CD8-positive, alpha-beta memory T cell (primary cell): ENCODE results near the gene ZMYM1. TPM values are rescaled to one million over a fixed set of nuclear protein-coding genes. Genes with fewer than 3 reads are reported as not detected.
A peak's percentile ranks its signal among the peaks of the same experiment; 100 is the strongest.
"Not testable (repeated sequence)": the region's sequence is repeated elsewhere in the genome, so short reads cannot be mapped to it uniquely, and the experiment has no call there.

Experiments used
- CTCF ChIA-PET: fragments of 350-600 bp; sonication (Branson Sonifier 250); formaldehyde crosslinking; loops from one replicate; lab custom pipeline; 2021; ENCODE audit warnings: antibody characterized with exemption; lab: Charles Lee
- POLR2A ChIA-PET: fragments of 350-600 bp; sonication (Branson Sonifier 250); formaldehyde crosslinking; loops from one replicate; lab custom pipeline; 2021; ENCODE audit warnings: antibody characterized with exemption; lab: Charles Lee
- DNase-seq, 5 donors: peaks; one replicate each; pipeline versions ENCODE4 v3.0.0 to v3.0.0-alpha.2; 2020 to 2022; ENCODE audit warnings: mixed read lengths in 1 of 5
- H3K27ac ChIP-seq: one replicate; pipeline ENCODE4 v1.7.0; 2013; ENCODE audit warnings: low read depth, mild to moderate bottlenecking, low read length, moderate library complexity
- H3K27me3 ChIP-seq: 2 replicates; pipeline ENCODE4 v1.7.0; 2013; ENCODE audit warnings: low read length, mild to moderate bottlenecking; ENCODE audit not compliant: insufficient read depth, poor library complexity, severe bottlenecking
- H3K36me3 ChIP-seq: 2 replicates; pipeline ENCODE4 v1.7.0; 2013; ENCODE audit warnings: mild to moderate bottlenecking, low read length, moderate library complexity; ENCODE audit not compliant: insufficient read depth
- H3K4me1 ChIP-seq: 2 replicates; pipeline ENCODE4 v1.7.0; 2013; ENCODE audit warnings: mild to moderate bottlenecking, low read length, moderate library complexity; ENCODE audit not compliant: insufficient read depth
- H3K4me3 ChIP-seq: 2 replicates; pipeline ENCODE4 v1.7.0; 2013; ENCODE audit warnings: mild to moderate bottlenecking, low read length
- H3K9me3 ChIP-seq: 2 replicates; pipeline ENCODE4 v1.7.0; 2013; ENCODE audit warnings: mild to moderate bottlenecking, low read length
- H3K27ac Mint-ChIP-seq, 8 donors: one replicate each; pipeline ENCODE4 v1.8.0; 2020 to 2021; ENCODE audit warnings: mixed read lengths in 8 of 8, mild to moderate bottlenecking in 6 of 8, inconsistent platforms in 3 of 8, moderate library complexity in 3 of 8
- H3K27me3 Mint-ChIP-seq, 2 donors: one replicate each; pipeline ENCODE4 v1.8.0; 2020 to 2021; ENCODE audit warnings: mixed read lengths in 2 of 2, mild to moderate bottlenecking in 1 of 2, moderate library complexity in 1 of 2
- H3K36me3 Mint-ChIP-seq, 3 donors: one replicate each; pipeline ENCODE4 v1.8.0; 2020 to 2021; ENCODE audit warnings: mixed read lengths in 3 of 3, inconsistent platforms in 1 of 3, mild to moderate bottlenecking in 1 of 3
- H3K4me1 Mint-ChIP-seq, 3 donors: one replicate each; pipeline ENCODE4 v1.8.0; 2020 to 2021; ENCODE audit warnings: mixed read lengths in 3 of 3, inconsistent platforms in 1 of 3, mild to moderate bottlenecking in 1 of 3
- H3K4me3 Mint-ChIP-seq, 7 donors: one replicate each; pipeline ENCODE4 v1.8.0; 2020 to 2021; ENCODE audit warnings: mixed read lengths in 7 of 7, mild to moderate bottlenecking in 6 of 7, moderate library complexity in 4 of 7, inconsistent platforms in 2 of 7
- H3K9me3 Mint-ChIP-seq, 5 donors: one replicate each; pipeline ENCODE4 v1.8.0; 2020 to 2022; ENCODE audit warnings: mixed read lengths in 5 of 5, mild to moderate bottlenecking in 3 of 5, moderate library complexity in 2 of 5, inconsistent platforms in 1 of 5
- polyA plus RNA-seq: library from polyadenylated mRNA; unstranded; fragments of 300-500 nt; fragmentation: Illumina TruSeq; gene quantifications from one replicate; pipeline ENCODE4 v1.2.3, GENCODE V29; 2021
- total RNA-seq, 2 experiments: library from RNA; stranded (reverse); gene quantifications; one replicate each; pipeline ENCODE4 v1.2.3, GENCODE V29; 2021

Gene ZMYM1
- total and polyA plus RNA-seq, 3 experiments from 2014 or later: 4.5 to 10.7 (median 5.6) TPM

GRCh38 chr1:35145892-35146549, 66.8 kb downstream of the ZMYM1 start:
- Mint-ChIP-seq H3K4me1 (peaks cover 11 to 15% (median 12%) of the 10 kb centered on the region in 3 donors), H3K27ac (peak overlapping the region in 6 of 8 donors; percentile 23 to 84 (median 53)), H3K4me3 (peak overlapping the region in 3 of 7 donors; percentile 12 to 66 (median 51))
- H3K9me3 Mint-ChIP-seq, H3K27ac ChIP-seq, CTCF ChIA-PET, H3K27me3 ChIP-seq, H3K4me1 ChIP-seq, H3K36me3 ChIP-seq, H3K27me3 Mint-ChIP-seq, H3K4me3 ChIP-seq, H3K36me3 Mint-ChIP-seq, H3K9me3 ChIP-seq, POLR2A ChIA-PET: not testable (repeated sequence)
- peak in 1 of 5 donors; percentile 3 for DNase-seq

GRCh38 chr1:35151220-35151619, 72.0 kb downstream of the ZMYM1 start:
- CTCF ChIA-PET: no interaction called here

GRCh38 chr1:35164893-35165292, 85.7 kb downstream of the ZMYM1 start:
- DNase-seq: no peak
- H3K9me3 Mint-ChIP-seq: peaks cover 0 to 17% (median 9%) of the 10 kb centered on the region in 5 donors
- CTCF ChIA-PET: no interaction called here
- H3K4me3 Mint-ChIP-seq: no peak overlapping the region
- H3K27ac ChIP-seq: no peak overlapping the region
- peaks cover 10% of the 10 kb centered on the region for H3K9me3 ChIP-seq
- H3K27me3 Mint-ChIP-seq: no peaks in the 10 kb centered on the region
- H3K36me3 Mint-ChIP-seq: peaks cover 0 to 4% (median 0%) of the 10 kb centered on the region in 3 donors
- H3K4me3 ChIP-seq: no peak overlapping the region
- H3K27ac Mint-ChIP-seq: no peak overlapping the region
- POLR2A ChIA-PET: no interaction called here
- H3K4me1 Mint-ChIP-seq: no peaks in the 10 kb centered on the region
- H3K36me3 ChIP-seq: no peaks in the 10 kb centered on the region
- H3K27me3 ChIP-seq: no peaks in the 10 kb centered on the region
- H3K4me1 ChIP-seq: no peaks in the 10 kb centered on the region

More at GRCh38 chr1:35151220-35151619, 72.0 kb downstream of the ZMYM1 start:
- H3K4me1 Mint-ChIP-seq: peaks cover 6 to 14% (median 6%) of the 10 kb centered on the region in 3 donors
- Histone ChIP-seq H3K27me3 (no peaks in the 10 kb centered on the region), H3K4me3 (no peak overlapping the region), H3K27ac (no peak overlapping the region), H3K9me3 (no peaks in the 10 kb centered on the region), H3K4me1 (no peaks in the 10 kb centered on the region), H3K36me3 (no peaks in the 10 kb centered on the region)
- H3K9me3 Mint-ChIP-seq: peaks cover 0 to 8% (median 0%) of the 10 kb centered on the region in 5 donors
- H3K4me3 Mint-ChIP-seq: no peak overlapping the region
- H3K27ac Mint-ChIP-seq: no peak overlapping the region
- DNase-seq: no peak
- POLR2A ChIA-PET: no interaction called here
- peaks cover 0 to 5% (median 0%) of the 10 kb centered on the region in 3 donors for H3K36me3 Mint-ChIP-seq
- peaks cover 3% of the 10 kb centered on the region in 2 donors for H3K27me3 Mint-ChIP-seq

Other genes starting within 250 kb of the ZMYM1 start
- gene SMIM12, start 219.6 kb upstream of the ZMYM1 start, total RNA-seq: 10 to 100 TPM; 76.3 to 79.1 TPM
- 92.7 TPM for gene SMIM12, start 219.6 kb upstream of the ZMYM1 start, polyA plus RNA-seq
- under 1 TPM; 0.59 to 0.82 TPM for gene DLGAP3, start 149.7 kb upstream of the ZMYM1 start, total RNA-seq
- not detected for gene DLGAP3, start 149.7 kb upstream of the ZMYM1 start, polyA plus RNA-seq
- gene TMEM35B, start 94.0 kb upstream of the ZMYM1 start, total RNA-seq: 10 to 100 TPM; 31.3 to 32.0 TPM
- gene TMEM35B, start 94.0 kb upstream of the ZMYM1 start, polyA plus RNA-seq: 237 TPM
- 10 to 100 TPM; 14.3 to 17.6 TPM for gene ZMYM6, start 47.4 kb upstream of the ZMYM1 start, total RNA-seq
- gene ZMYM6, start 47.4 kb upstream of the ZMYM1 start, polyA plus RNA-seq: 8.1 TPM
- gene SFPQ, start 113.8 kb downstream of the ZMYM1 start, total RNA-seq: 100 to 1,000 TPM; 349 to 360 TPM
- 168 TPM for gene SFPQ, start 113.8 kb downstream of the ZMYM1 start, polyA plus RNA-seq
- 10 to 100 TPM; 25.5 to 30.9 TPM for gene ZMYM4, start 189.3 kb downstream of the ZMYM1 start, total RNA-seq
- 26.2 TPM for gene ZMYM4, start 189.3 kb downstream of the ZMYM1 start, polyA plus RNA-seq